Esophagus (tissue), 2 donors: ENCODE data around the gene ATMIN. TPM values are rescaled to one million over a fixed set of nuclear protein-coding genes. Genes with fewer than 3 reads are reported as not detected.
A peak's percentile ranks its signal among the peaks of the same experiment; 100 is the strongest.

Experiments used
- H3K27ac ChIP-seq, 2 donors: one replicate each; pipeline ENCODE4 v1.5.1; 2013; ENCODE audit warnings: low read depth in 2 of 2, mild to moderate bottlenecking in 2 of 2, inconsistent platforms in 1 of 2, low read length in 1 of 2, moderate library complexity in 1 of 2
- H3K27me3 ChIP-seq, 2 donors: one replicate each; pipeline ENCODE4 v1.6.1; 2013; ENCODE audit warnings: low read length in 2 of 2, control low read depth in 1 of 2, mild to moderate bottlenecking in 1 of 2; ENCODE audit not compliant: insufficient read depth in 2 of 2, control insufficient read depth in 1 of 2
- H3K36me3 ChIP-seq, 2 donors: one replicate each; pipeline ENCODE4 v1.6.1; 2013; ENCODE audit warnings: low read length in 1 of 2; ENCODE audit not compliant: control insufficient read depth in 2 of 2, insufficient read depth in 2 of 2
- H3K4me1 ChIP-seq, 2 donors: one replicate each; pipeline ENCODE4 v1.6.1; 2013; ENCODE audit warnings: low read length in 1 of 2; ENCODE audit not compliant: control insufficient read depth in 2 of 2, insufficient read depth in 2 of 2
- H3K4me3 ChIP-seq, 2 donors: one replicate each; pipeline ENCODE4 v1.5.1; 2013; ENCODE audit warnings: low read length in 2 of 2, mild to moderate bottlenecking in 2 of 2, low read depth in 1 of 2, moderate library complexity in 1 of 2
- H3K9me3 ChIP-seq, 2 donors: one replicate each; pipeline ENCODE4 v1.6.1; 2013; ENCODE audit warnings: mild to moderate bottlenecking in 2 of 2, low read depth in 1 of 2, low read length in 1 of 2, moderate library complexity in 1 of 2; ENCODE audit not compliant: control insufficient read depth in 2 of 2, insufficient read depth in 1 of 2
- WGBS, 2 donors: extraction: QIAGEN DNeasy Blood & Tissue Kit; methylation state at CpG; one replicate each; pipeline ENCODE4 v1.1.7; 2013; 5-methylcytosine and 5-hydroxymethylcytosine counted together
- polyA plus RNA-seq, 2 donors: library from polyadenylated mRNA; stranded (reverse); fragments of 200-250 nt; gene quantifications; one replicate each; pipeline ENCODE4 v1.2.3, GENCODE V29; 2013
- donor health status: healthy with polysubstance abuse.
- donor health status: Bipolar disorder and iron deficiency.

ATMIN gene
- polyA plus RNA-seq, 2 donors: 13.7 to 15.5 TPM

DNA sequence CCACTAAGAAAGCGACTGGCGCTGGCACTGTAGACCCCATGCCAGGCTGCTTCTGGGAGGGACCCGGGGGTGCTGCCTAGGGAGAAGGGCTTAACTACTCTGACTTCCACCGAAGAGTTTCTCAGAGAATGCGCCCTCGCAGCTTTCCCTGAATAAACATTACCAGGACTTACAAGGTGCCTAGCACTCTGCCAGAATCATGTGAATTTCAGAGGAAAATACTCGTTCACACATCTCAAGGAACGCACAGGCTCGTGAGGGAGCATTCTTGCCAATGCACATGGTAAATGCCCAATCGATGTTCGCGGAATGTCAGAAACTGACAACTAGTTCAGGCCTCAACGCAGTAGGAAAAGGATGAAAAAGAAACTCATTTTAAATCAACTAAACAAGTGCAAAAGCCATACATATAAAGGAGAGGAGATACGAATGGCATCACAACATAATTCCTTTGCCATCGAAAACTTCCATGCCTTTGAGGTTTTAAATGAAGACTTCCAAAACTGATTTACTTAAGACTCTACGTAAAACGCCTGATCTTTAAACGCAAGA is 30.0 kb upstream of the ATMIN start:
- H3K9me3 ChIP-seq: no peaks in the 10 kb centered on the region
- H3K27ac ChIP-seq: peak overlapping the region; percentile 97 to 99
- no peaks in the 10 kb centered on the region for H3K27me3 ChIP-seq
- peak overlapping the region in 1 of 2 donors; percentile 65 for H3K4me3 ChIP-seq
- peaks cover 2 to 6% of the 10 kb centered on the region in 2 donors for H3K4me1 ChIP-seq
- WGBS, 2 donors: 17 to 19% methylated on average over 18 of the region's 18 CpGs
- no peaks in the 10 kb centered on the region for H3K36me3 ChIP-seq

DNA sequence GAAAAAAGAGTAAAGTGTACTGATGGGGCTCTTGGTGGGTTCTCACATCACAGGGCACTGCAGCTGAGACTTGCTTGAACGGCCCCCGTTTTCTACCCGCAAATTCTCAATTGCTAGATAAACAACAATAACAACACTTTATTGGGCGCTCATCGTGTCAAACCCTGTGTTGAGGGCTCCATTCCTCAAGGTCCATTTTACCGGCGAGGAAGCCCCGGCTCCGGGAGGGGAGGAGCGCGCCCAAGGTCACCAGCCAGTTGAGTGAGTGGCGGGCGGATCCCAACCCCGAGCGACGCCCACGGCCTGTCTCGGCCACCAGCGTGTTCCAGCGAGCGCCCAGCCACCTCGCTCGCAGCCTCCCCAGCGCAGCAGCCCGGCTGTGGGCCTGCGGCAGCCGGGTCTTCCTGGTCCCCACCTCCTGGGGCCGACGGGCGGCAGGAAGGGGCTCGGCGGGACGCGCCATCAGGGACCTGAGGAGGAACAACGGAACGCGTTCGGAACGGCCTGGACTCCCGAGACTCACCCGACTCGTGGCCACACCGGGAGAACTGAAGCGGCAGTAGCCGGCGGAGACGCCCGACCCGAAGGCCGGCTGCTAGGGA is 29.3 kb upstream of the ATMIN start:
- H3K27me3 ChIP-seq: no peaks in the 10 kb centered on the region
- peaks cover 2 to 6% of the 10 kb centered on the region in 2 donors for H3K4me1 ChIP-seq
- WGBS, 2 donors: 0% methylated on average over 43 to 50 of the region's 50 CpGs
- no peaks in the 10 kb centered on the region for H3K36me3 ChIP-seq
- H3K27ac ChIP-seq: peak overlapping the region; percentile 97 to 99
- H3K4me3 ChIP-seq: peak overlapping the region; percentile 65 to 97
- H3K9me3 ChIP-seq: no peaks in the 10 kb centered on the region

DNA sequence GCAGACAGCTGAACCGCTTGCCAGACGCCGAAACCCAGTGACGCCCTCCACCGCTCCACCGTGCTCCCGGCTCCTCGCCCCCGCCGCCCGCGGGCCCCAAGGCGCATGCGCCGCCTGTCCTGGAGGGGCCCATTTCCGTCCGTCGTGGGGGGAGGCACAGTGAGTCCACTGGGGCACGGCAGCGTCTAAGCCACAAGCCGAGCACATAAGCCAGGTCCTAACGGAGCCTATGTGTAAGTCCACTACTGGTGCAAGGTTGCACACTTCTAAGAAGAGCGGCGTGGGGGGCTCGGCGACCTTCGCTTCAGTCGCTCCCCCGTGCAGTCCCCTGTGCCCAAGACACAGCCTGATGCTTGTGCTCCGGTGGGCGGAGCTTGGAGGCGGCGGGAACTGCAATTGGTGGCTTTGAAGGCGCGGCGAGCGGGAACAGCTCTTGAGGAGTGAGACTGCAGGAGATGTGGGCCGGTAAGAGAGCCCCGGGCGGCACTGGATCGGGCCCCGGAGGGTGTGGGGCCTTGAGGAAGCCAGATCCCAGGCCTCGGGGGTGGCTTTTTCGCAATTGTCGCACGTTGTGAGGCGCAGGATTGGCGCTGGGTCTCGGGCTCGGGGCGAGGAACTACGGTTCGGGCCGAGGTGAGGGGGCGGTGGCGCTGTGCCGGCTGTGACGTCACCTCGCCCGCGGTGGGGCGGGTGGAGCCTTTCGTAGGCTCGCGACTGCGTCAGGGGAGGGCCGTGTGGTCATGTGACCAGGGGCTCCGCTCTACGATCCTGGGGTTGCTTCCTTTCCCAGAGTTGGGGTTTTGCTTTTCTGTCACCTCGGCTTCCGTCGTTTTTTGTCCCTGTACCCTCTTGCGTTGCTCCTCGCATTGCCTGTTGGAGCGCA is 28.6 kb upstream of the ATMIN start, which contains the start of the genes CENPN and CMC2:
Gene CENPN (plus strand): TSS at position 402 of the 883 bp plus-strand sequence. CDS start 4,726 bp downstream, outside the sequence.
Gene CMC2 (minus strand): TSS at position 73 of the 883 bp plus-strand sequence. CDS start 9,491 bp downstream, outside the sequence.
- Histone ChIP-seq H3K4me3 (peak within 1 kb of the TSS; percentile 65 to 97), H3K27me3 (no peaks in the 10 kb centered on the region), H3K36me3 (no peaks in the 10 kb centered on the region), H3K27ac (peak within 1 kb of the TSS; percentile 97 to 99), H3K9me3 (no peaks in the 10 kb centered on the region), H3K4me1 (peaks cover 2 to 6% of the 10 kb centered on the region in 2 donors)
- WGBS, 2 donors: 1% methylated on average over 75 of the region's 75 CpGs

DNA sequence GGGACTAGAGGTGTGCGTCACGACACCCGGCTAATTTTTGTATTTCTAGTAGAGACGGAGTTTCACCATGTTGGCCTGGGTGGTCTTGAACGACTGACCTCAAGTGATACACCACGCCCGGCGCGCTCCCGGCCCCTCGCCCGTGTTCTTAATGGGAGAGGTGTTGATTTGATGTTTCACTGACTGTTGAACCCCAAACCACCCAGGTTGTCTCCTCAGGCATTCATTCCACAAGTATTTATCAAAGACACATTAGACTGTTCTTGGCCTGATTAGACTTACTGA is 27.2 kb upstream of the ATMIN start:
- 93 to 97% methylated on average over 12 of the region's 12 CpGs for WGBS, 2 donors
- Histone ChIP-seq H3K4me1 (peaks cover 2 to 6% of the 10 kb centered on the region in 2 donors), H3K9me3 (no peaks in the 10 kb centered on the region), H3K27ac (no peak overlapping the region), H3K36me3 (no peaks in the 10 kb centered on the region), H3K27me3 (no peaks in the 10 kb centered on the region), H3K4me3 (no peak overlapping the region)

DNA sequence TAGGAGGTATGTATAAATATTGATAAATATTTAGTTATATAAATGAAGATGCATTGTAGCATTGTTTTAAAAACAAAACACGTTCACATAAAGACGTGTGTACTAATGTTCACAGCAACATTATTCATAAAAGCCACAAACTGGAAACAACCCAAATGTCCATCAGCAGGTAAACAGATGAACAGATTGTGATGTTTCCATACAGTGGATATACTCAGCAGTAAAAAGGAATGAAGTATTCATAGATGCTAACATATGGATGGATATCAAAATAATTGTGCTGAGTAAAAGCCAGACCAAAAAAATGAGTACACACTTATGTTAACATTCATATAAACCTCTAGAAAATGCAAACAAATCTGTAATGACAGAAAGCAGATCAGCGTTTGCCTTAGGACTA is 22.7 kb upstream of the ATMIN start:
- Histone ChIP-seq H3K4me1 (no peaks in the 10 kb centered on the region), H3K4me3 (no peak overlapping the region), H3K36me3 (no peaks in the 10 kb centered on the region), H3K27ac (no peak overlapping the region), H3K27me3 (no peaks in the 10 kb centered on the region), H3K9me3 (no peaks in the 10 kb centered on the region)
- WGBS, 2 donors: 91 to 93% methylated on average over 3 of the region's 3 CpGs

DNA sequence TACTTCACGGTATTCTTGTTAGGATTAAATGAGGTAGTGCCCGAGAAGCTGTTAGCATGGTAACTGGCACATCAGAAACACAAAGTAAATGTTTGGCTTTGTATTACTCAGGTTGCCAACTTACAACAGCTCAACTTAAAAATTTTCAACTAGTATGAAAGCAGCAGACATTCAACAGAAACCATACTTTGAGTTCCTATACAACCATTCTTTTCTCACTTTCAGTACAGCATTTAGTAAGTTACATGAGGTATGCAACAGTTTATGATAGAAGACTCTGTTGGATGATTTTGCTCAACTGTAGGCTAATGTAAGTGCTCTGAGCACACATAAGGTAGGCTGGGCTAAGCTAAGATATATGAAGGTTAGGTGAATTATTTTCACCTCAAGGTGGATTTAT is 21.0 kb upstream of the ATMIN start:
- Histone ChIP-seq H3K4me3 (no peak overlapping the region), H3K27me3 (no peaks in the 10 kb centered on the region), H3K27ac (no peak overlapping the region), H3K9me3 (no peaks in the 10 kb centered on the region), H3K4me1 (no peaks in the 10 kb centered on the region), H3K36me3 (no peaks in the 10 kb centered on the region)
- 87 to 88% methylated on average over 2 of the region's 2 CpGs for WGBS, 2 donors

DNA sequence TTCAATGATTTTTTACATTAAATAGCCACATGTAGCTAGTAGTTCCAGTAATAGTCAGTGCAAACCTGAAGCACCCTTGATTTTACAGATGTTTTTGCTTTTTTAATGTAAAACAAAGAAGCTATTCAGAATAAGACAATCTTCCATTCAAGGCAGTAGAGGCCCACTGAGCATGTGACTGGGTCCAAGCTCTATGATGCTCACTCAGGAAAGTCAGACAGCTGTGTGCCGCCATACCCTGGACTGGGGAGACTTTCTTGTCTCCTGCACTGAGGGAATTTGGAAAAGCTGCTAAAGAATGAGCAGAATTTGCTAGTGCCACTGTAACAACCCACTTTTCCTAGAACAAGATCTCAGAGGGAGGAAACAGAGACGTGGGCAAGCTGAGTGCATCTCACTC is 17.1 kb upstream of the ATMIN start:
- Histone ChIP-seq H3K27me3 (no peaks in the 10 kb centered on the region), H3K36me3 (no peaks in the 10 kb centered on the region)

DNA sequence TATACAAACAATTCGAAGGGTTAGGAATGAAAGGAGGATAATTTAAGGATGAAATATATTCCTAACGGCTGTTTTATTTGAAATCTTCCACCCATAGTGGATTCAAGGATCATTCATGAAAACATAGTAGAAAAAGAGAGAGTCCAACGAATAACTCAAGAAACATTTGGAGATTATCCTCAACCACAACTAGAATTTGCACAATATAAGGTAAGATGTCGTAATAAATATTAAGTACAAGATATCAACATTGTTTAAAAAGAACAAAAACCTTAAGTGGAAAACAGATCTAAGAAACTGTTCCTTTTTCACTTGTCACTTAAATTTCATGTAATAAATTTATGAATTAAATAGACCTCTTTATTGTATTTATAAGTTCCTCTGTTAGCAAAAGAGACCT is 9.2 kb upstream of the ATMIN start:
- H3K27me3 ChIP-seq: no peaks in the 10 kb centered on the region
- H3K4me3 ChIP-seq: no peak overlapping the region
- 88 to 89% methylated on average over 4 of the region's 4 CpGs for WGBS, 2 donors
- no peak overlapping the region for H3K27ac ChIP-seq
- H3K4me1 ChIP-seq: no peaks in the 10 kb centered on the region
- H3K36me3 ChIP-seq: no peaks in the 10 kb centered on the region
- no peaks in the 10 kb centered on the region for H3K9me3 ChIP-seq

More for the DNA sequence above, 17.1 kb upstream of the ATMIN start:
- no peak overlapping the region for H3K27ac ChIP-seq
- no peaks in the 10 kb centered on the region for H3K4me1 ChIP-seq
- H3K9me3 ChIP-seq: no peaks in the 10 kb centered on the region
- 96 to 98% methylated on average over 2 of the region's 2 CpGs for WGBS, 2 donors
- no peak overlapping the region for H3K4me3 ChIP-seq

DNA sequence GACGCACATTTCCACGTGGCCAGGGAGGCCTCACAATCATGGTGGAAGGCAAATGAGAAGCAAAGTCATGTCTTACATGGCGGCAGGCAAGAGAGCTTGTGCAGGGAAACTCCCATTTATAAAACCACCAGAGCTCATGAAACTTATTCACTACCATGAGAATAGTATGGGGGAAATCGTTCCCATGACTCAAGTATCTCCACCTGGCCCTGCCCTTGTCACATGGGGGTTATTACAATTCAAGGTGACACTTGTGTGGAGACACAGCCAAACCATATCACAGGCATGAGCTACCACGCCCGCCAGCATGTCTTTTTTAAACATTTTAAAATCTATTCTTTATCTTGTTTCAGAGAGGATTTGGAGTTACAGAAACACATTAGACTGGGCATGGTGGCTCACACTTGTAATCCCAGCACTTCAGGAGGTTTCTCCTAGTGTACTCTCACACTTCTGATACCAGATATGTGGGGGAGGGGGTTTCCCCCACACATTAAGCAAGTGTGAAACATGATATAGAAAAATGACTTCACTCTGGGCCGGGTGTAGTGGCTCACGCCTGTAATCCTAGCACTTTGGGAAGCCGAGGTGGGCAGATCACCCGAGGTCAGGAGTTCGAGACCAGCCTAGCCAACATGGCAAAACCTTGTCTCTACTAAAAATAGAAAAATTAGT is 5.6 kb upstream of the ATMIN start:
- H3K27me3 ChIP-seq: no peaks in the 10 kb centered on the region
- no peaks in the 10 kb centered on the region for H3K9me3 ChIP-seq
- H3K27ac ChIP-seq: no peak overlapping the region
- H3K36me3 ChIP-seq: no peaks in the 10 kb centered on the region
- no peak overlapping the region for H3K4me3 ChIP-seq
- WGBS, 2 donors: 83 to 88% methylated on average over 11 of the region's 11 CpGs
- H3K4me1 ChIP-seq: no peaks in the 10 kb centered on the region
